GM21576 (cell line): ENCODE results near the gene MORF4L1.
A peak's percentile ranks its signal among the peaks of the same experiment; 100 is the strongest.
"Not testable (repeated sequence)": the region's sequence is repeated elsewhere in the genome, so short reads cannot be mapped to it uniquely, and the experiment has no call there.

ENCODE experiments used
- ATAC-seq: cut with Tn5 transposase; IDR thresholded peaks from one replicate; pipeline ENCODE4 v1.9.1; 2021; ENCODE audit warnings: mild to moderate bottlenecking, moderate library complexity; ENCODE audit not compliant: unreplicated experiment

Gene MORF4L1

DNA sequence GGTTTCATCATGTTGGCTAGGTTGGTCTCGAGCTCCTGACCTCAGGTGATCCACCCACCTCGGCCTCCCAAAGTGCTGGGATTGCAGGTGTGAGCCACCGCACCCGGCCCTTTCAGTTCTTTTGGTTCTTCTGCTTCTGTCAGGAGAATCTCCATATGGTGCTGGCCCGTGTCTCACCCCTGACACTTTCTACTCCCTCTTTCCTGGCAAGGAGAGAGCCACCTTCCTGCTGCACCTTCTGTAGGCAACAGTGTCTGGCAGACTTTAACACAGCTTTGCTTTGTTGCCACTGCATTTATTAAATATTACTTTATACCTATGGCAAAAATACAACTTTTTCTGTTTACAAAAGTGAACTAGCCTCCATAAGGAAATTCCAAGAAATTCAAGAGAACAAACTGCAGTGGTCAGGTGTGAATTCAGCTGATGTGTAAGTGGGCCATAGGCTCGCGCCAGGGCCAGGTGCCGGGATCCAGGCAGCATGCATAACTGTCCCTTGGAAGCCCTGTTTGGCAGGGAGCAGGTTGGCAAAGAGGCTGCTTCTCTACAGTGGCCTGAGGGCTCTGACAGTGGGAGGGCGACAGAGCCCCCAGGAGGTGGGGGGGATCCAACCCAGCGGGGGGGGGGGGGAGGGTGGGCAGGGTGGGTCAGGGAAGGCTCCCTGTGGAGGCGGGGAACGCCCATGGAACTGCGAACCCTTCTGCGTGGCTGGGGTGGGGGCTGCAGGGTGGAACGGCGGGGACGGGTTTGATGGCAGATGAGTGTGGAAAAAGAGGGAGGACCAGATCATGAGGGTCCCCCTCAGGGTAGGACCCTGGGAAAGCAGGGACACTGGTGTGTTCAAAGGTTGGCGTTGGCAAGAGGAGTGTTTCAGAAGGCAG lies 51.0 kb downstream of the MORF4L1 start:
- no peak for ATAC-seq

DNA sequence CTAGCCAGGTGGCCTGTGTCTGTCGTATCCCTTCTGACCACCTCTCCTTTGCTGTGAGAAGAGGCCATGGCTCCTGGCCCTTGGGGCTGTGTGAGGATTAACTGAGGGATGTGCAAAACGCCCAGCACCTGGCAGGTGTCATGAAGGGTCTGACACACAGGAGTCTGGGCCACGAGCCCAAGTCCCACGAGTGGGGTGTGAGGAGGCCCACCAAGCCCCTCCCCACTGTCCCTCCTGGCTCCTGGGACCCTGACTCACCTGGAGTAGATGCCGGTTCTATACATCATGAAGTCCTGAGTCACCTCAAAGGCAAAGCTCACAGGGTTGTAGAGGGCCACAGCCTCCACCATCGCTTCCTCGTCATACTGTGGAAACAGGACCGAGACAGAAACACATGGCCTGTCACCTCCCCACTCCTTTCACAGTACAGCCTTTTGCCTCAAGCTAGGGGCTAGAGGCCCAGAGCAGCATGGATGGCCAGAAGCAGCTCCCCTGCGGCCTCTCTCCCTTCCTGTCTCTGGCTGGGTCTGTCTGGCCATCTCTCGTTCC lies 52.5 kb downstream of the MORF4L1 start:
- ATAC-seq: no peak

DNA sequence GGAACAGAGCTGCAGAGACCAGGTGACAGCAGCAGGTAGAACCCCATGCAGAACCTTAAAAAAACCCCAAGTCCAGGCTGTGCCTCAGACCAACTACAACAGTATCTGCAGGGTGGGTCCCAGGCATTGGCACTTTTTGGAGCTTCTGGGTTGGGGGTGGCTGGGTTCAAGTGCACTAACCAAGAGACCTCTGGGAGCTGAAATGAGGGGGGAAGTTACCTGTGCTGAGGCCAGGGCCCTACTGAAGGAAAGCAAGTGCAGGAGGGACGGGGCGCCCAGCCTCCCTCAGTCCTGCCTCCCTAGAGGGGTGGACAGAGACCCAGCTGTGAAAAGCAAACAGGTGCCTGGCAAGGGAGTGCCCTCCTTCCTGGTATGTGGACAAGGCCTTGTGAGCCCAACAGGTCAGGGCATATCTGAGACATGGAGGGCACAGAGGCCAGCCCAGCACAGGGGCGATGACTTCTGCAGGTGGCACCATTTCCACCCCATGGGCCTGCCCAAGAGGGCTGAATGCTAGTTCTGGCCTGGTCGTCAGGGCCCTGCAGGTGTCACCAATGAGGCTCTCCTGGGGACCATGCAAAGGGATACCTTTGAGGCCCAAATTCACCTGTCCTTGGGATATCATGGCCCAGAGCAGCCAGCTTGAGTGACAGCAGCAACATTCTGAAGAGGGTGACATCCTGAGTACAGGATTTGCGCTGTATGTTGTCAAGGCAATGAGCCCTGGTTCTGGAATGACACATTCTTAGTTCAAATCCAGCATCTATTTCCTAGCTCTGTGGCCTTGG lies 53.5 kb downstream of the MORF4L1 start:
- no peak for ATAC-seq

DNA sequence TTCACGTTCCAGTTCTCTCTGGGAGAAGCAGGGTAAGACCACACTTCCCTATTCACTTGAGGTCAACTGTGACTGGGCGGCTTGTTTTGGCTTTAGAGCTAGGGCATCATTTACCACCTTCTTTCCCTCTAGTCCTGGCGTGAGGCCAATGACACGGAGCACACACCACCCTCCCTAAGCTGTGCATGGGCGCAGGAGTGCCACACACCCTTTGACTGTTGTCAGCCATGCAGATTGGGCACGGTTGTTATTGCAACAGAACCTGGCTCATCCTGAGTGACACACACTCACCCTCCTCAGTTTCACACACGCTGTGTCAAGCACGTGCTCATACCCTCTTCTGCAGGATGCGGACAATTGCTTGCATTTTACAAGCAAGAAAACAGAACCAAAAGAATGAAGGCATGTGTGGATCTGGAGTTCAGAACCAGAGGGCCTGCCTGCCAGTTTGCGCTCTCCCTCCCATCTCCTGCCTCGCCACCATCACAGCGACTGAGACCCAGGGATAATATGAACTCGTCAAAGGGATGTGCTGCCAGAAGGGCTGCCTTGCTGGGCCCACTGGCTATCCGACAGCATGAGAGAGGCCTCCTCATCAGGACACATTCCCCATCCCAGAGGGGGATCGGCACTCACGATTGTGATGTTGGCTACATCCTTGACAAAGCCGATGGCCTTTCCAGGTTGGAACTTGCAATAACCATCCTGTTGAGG lies 54.5 kb downstream of the MORF4L1 start:
- no peak for ATAC-seq

DNA sequence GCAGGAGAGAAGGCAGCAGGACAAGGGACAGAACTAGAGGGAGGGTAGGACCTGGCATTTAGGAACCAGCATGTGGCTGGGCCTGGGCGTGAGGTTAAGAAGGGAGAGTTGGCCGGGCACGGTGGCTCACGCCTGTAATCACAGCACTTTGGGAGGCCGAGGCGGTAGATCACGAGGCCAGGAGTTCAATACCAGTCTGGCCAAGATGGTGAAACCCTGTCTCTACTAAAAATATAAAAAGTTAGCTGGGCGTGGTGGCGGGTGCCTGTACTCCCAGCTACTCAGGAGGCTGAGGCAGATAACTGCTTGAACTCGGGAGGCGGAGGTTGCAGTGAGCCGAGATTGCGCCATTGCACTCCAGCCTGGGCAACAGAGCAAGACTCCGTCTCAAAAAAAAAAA lies 55.5 kb downstream of the MORF4L1 start:
- not testable (repeated sequence) for ATAC-seq

DNA sequence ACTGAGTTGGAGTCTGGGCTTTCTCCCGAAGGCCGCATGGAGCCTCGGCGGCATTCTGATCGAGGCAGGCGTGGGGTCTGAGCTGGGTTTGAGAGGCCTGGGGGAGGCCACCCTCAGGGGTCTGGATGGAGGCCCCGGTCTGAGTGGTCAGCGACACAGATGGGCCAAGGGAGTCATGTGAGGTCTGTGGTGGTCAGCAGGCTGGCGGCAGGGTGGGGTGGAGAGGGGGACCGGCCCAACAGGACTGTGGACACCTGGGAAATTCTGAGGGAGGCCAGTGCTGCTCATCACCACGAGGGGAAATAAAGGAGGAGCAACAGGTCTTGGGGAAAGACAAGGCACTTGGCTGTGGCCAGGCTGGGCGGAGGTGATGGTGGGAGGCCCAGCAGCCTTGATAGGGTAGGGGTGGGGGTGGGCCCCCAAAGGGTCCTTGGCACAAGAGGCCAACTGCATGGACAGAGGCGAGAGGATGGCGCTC lies 56.0 kb downstream of the MORF4L1 start:
- ATAC-seq: no peak

DNA sequence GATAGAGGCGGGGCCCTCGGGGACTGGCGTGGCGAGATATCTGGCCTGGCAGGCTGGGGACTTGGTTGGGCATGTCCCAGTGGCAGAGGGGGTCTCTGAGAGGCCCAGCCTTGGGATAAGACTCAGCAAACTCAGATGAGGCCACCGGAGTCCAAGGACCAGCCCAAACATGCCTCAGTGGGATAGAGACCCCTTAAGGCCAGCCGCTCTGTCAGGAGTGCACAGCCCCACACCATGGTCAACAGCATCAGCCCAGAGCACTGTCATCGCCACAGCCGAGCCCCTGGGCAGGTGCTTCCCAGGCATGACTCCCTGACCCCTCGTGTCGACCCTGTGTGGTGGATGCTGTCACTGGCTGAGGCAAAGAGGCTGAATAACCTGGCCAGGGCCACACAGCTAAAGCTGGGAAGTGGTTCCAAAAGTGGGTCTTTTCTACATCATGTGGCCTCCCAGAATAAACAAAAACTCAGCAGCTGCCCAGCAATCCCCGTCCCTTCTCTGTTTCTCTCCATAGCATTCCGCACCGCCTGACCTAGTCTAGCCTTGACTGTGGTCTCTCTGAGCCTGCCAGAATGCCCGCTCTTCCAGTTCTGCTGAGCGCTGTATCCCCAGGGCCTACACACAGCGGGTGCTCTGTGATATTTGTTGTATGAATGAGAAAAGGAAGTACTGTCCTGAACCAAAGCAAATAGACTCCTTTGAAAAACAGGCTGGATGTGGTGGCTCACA lies 57.0 kb downstream of the MORF4L1 start:
- no peak for ATAC-seq

DNA sequence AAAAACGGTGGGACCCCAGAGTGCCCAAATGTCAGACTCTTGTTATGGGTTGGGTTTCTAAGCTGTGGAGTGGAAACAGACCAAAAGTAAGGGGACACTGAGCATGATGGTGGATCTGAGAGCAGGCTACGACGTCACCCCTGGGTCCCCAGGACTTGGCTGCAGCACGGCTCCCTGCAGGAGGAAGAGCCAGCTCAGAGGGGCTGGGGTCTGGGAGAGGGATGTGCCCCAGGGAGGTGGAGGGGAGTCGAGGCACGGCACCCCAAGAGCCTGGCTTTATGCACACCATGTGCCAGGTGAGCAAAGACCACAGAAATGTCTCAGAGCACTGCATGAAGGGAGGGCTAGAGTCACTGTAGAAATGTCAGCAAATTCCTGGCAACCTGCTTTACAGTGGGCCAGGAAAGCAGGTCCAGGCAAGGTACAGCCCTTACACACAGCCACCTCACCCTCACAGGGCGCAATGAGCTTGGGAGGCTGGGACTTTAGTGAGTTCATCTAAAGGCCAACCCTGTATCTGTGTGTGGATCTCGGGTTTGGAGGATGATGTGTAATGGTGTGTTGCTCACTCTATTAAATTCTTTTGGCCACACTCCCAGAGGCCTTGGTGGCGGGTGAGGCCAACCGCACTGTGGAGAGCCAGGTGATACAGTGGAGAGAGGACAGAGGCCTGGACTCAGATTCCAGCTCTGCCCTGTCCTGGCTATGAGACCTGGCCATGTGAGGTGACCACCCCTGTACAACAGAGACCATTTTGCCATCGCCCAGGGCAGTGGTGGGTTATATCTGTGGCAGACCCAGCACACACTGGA lies 58.1 kb downstream of the MORF4L1 start:
- ATAC-seq: no peak

DNA sequence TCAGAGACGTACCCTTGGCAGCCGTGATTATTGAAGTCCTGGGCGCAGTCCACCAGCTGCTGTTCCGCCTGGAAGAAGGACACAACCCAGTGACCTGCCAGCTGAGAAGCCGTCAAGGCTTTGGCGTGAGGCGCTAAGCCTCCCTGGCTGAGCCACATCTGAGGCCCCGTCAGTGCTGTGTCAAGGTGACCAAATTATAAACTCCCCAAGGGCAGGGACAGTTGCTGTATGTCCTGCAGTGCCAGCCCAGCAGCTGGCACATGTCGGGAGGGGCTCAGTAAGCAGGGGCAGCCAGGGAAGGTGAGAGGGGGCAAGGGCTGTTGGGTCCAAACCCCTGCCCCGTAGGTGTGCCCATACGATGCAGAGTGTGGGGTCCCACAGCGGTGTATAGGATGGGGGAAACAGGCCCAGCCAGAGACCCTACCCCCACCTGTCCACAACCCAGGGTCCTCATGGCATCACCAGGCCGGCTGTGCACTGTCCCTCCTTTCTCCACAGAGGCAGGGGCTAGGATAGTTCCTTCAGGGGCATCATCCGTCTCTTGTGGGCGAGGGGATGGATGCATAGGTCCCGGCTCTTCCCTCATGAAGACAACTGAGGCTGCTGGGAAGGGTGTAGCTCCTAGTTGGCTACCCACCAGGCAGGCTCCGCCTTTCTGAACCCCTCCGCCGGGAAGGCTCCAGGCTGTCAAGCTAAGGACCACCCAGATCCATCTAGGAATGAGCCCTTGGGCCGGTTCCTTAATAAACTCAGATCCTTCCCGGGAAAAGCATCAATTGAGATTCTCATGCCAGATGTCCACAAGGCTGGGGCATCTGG lies 59.0 kb downstream of the MORF4L1 start:
- no peak for ATAC-seq

DNA sequence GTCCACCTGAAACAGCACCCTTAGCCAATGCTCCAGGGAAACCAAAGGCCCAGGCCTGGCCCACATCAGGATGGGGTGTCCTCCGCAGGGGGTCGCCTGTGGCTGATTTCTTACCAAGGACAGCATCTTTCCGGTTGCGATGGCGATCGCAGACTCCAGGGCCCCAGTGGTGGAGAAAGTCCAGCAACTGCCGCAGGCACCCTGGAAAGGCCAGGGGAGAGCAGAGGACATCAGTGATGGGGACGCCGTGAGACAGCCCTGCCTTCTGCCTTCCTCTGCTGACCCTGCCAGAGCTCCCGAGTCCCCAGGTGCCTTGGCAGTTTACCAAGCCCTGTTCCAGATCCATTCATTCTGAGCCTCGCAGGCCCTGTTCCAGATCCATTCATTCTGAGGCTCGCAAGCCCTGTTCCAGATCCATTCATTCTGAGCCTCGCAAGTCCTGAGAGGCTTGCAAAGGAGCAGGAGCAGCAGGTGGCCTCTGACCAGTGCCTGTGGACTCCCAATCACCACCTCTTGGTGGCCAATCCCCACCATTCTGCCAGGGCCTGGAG lies 59.6 kb downstream of the MORF4L1 start:
- no peak for ATAC-seq

DNA sequence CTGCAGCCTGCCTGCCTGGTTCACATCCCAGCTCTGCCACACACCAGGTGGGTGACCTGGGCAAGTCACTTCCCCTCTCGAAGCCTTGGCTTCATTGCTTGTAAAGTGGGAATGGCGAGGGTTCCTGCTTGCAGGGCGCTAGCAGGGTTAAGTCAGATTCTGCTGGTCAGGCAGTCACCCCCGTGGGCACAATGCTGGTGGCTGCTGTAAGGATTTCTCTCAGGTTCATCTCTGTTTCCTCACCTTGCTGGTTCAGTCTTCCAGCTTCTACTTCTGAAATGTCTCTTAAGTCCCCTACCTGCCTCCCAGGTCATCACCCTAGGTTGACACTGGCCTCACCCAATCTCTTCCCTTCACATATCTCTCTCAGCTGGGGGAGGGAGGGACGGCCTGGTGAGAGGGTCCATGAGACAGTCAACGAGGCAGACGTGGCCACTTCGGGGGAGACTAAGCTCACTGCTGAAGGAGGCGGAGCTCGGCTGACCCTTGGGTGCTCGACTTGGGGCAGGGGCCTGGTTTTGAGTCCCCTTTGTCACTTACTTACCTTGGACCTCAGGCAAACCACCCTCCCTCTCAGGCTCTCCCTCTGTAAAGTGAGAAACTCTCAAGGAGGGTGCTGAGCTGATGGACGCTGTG lies 60.6 kb downstream of the MORF4L1 start:
- ATAC-seq: no peak

DNA sequence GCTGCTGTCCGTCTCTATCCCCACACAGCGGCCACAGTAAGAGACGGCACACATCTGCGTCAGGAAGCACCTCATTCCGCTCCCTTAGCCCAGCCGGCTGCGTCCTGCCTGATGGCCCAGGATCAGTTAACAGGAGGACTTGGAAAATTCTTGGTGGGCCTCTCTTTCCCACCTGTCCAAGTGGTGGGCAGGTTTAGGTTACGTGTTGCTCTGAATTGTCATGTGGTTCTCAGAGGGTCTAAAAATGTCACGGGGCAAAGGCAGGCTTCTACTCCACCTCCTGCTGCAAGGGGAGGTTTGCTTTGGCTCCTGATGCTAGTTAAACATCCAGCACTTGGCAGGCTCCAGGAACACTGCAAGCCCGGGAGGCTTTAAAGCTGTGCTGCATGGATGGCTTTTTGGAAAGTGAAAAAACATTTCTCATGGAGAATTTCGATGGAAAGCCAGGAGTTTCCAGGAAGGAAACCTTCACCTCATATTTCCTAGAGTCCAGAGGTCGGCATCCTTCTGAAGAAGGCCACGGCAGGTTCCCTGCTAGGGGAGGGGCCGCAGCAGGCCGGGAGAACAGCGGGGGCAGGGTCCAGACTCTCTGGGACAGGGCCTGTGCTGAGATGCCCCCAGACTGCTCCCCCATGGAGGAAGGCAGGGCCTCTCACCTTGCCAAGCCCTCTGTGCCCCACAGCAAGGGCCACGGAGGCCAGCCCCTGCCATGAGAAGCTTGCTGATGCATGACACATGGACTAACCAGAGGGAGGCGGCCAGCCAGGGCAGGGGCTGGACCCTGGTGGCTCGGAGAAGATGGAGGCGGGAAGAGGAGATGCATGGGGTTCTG lies 61.3 kb downstream of the MORF4L1 start:
- no peak for ATAC-seq

DNA sequence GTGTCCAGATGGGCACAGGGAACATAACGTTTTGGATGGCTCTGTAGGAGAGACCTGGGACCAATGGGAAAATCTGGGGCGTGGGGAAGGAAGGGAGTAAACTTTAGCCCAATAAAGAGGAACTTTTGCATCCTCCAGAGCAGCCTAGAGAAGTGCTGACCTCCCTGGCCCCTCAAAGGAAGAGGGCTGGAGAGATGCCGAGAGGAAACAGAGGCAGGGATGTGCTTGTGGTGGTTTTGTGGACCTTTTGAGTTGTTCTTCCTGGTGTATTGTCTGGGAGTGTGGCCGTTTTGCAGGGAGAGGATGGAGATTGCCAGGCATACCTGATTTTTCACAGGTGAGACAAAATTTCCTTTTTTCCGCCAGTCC lies 61.9 kb downstream of the MORF4L1 start:
- ATAC-seq: no peak

DNA sequence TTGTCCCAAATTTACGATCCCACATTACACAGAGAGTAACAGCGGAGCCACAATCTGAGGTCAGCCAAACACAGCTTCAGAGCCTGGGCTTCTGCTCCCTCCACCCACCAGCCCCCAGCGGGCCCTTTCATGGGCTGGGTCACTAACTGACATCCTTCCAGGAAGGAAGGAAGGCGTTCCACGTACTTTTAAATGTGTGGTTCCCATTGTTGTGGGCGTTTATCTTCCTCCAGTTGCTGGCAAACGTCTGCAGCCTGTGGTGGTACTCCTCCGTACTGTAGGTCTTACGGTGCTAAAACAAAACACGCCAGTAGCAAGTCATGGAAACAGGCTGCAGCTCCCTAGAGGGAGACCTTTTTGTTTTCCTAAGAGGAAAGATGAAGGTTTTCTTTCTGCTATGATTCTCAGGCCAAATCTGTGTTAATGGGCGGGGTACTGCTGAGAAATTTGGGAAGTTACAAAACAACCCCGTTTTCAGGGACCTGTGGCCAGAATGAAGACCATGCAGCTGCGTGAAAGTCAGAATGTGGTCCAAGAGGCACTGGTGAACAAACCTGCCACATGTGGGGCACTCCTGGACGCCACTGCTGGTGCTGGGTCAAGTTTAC lies 64.5 kb downstream of the MORF4L1 start:
- ATAC-seq: no peak

DNA sequence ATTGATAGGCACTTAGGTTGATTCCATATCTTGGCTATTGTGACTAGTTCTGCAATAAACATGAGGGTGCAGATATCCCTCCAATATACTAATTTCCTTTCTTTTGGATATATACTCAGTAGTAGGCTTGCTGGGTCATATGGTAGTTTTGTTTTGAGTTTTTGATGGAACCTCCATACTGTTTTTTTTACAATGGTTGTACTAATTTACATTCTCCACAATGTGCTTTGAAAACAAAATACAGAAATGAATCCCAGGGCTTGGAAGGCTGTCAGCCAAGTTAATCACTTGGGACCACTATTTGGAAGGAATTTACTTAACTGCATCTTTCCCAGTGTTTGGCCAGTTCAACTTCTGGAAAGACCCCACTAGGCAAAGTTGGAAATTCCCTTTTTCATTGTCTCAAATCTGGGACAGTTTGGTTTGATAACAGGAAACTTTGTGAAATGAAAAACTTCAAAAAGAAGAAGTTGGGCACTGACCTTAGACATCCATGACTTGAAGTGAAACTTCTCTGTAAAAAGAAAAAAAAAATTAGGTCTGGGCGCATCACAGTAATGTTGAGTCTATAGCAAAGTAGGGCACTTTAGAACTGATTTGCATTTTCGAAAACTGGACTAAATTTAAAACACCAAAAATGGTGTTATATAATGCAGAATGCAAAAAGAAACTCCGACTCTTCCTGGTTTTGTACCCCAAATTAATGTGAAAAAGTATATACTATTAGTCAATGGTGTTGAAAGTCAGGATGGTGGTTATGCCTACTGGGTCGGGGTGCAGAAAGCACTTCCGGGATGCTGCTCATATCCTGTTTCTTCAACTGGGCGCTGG lies 66.2 kb downstream of the MORF4L1 start:
- peak; percentile 54 for ATAC-seq

DNA sequence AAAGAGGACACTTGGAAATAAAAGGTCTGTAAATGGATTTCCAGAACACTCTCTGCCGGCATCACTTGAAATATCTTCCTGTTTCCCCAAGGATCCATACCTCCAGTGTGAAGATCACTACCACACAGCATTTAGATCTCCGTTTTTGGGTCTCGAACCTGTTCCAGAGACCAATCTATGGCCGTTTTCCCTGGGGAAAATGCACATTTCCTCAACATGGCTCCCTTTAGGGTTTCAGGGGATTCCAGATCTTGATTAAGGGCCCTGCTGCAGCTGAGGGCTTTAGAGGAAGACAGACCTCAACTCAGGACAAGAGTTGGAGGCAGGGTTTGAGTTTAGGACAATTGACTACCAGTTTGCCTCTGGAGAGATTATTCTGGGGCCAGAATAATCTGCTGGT lies 70.1 kb downstream of the MORF4L1 start:
- ATAC-seq: no peak
